ENCODE data around the gene DPPA5.

DNA sequence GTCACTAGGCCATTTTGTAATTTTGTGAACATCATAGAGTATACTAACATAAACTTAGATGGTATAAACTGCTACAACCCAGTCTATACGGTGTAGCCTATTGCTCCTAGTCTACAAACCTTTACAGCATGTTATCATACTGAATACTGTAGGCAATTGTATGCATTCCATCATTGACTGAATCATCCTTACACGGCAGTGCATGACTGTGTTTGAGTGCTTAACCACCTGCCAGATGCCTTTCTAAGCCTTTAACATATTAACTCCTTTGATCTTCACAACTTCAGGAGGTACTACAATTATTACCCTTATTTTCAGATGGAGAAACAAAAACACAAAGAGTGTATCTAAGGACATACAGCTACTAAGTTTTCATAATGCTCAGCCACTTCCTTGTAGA, 14.0 kb downstream of the DPPA5 start:
- no peak for TF ChIP-seq POLR2A (IDR thresholded peaks at IDR 0.05; ENCODE audit: low read depth, low read length)
- TF ChIP-seq CTCF (IDR thresholded peaks at IDR 0.05; ENCODE audit: extremely low read depth in 1 of 2, insufficient read depth in 1 of 2, low read depth in 1 of 2, low read length in 2 of 2) = no peak
- TF ChIP-seq EZH2 (IDR thresholded peaks at IDR 0.05; ENCODE audit: borderline replicate concordance, low read depth, low read length, severe bottlenecking) = no peak
- no peak for TF ChIP-seq POLR2AphosphoS5 (IDR thresholded peaks at IDR 0.05; ENCODE audit: insufficient read depth, low read depth, low read length)
- TF ChIP-seq GATA2 (IDR thresholded peaks at IDR 0.05; ENCODE audit: insufficient read depth, insufficient read length, low read depth, low read length) = no peak
